NCI-H187 treated with DMSO at 0.1 percent for 48 hours (cell line): ENCODE results near the gene LIPF.
"Not testable (repeated sequence)": the region's sequence is repeated elsewhere in the genome, so short reads cannot be mapped to it uniquely, and the experiment has no call there.

Experiments used
- DNase-seq: peaks from one replicate; lab custom pipeline; 2025; lab: John Stamatoyannopoulos, UW

Gene LIPF, protein sequence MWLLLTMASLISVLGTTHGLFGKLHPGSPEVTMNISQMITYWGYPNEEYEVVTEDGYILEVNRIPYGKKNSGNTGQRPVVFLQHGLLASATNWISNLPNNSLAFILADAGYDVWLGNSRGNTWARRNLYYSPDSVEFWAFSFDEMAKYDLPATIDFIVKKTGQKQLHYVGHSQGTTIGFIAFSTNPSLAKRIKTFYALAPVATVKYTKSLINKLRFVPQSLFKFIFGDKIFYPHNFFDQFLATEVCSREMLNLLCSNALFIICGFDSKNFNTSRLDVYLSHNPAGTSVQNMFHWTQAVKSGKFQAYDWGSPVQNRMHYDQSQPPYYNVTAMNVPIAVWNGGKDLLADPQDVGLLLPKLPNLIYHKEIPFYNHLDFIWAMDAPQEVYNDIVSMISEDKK

DNA sequence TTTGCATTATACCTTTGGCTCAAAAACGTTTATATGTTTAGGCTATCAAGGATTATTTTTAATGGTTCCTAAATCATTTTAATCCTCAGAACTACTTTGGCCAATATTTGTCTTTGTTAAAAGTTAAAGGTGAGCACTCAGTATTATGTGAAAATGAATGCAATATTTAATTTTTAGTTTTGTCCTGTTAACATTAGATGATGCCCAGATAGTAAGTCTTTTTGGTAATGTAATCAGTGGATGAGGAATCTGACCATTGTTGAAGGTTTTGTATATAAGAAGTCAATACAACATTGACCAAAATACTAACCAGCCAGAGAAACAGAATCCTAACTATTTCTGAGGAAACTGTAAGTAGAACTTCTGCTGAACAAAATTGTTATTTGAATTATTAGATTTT, at the start of gene LIPF:
Gene LIPF, plus strand, starts transcription at position 301 of the 400 bp plus-strand sequence. CDS start 2,856 bp downstream, outside the sequence.
- DNase-seq, result no peak

DNA sequence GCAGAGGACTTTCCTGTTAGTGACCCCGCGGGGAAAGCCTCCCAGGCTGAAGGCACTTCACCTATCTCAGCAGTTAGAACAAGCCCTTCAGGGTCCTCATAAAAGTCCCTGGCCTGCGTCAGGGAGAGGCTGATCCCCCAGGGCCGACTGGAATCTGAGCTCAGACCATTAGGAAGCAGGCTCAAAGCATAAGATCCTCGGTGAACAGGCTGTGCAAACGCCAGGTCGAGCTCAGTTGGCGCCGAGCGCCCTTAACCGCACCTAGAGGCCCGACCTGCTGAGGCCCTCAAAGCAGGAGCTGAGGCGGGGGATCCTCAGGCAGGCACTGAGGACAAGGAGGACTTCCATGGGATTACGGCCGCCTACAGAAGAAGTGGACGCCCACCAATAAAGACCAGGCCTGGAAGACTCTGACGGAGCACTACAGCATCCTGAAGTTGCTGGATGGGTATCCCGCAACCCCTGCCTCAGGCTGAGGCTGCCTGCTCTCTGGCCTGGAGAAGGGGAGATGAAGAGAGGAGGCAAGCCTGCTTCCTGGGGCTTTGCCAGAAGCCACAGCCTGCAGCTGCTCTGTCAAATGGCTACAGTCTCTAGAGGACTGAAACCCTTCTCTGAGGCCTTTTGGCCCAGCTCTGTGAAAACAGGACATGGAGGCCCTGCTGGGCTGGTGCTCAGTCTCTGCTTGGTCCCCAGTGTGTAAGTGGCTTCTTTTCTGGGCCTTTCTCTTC, 47.8 kb upstream of the LIPF start:
- DNase-seq, result no peak

DNA sequence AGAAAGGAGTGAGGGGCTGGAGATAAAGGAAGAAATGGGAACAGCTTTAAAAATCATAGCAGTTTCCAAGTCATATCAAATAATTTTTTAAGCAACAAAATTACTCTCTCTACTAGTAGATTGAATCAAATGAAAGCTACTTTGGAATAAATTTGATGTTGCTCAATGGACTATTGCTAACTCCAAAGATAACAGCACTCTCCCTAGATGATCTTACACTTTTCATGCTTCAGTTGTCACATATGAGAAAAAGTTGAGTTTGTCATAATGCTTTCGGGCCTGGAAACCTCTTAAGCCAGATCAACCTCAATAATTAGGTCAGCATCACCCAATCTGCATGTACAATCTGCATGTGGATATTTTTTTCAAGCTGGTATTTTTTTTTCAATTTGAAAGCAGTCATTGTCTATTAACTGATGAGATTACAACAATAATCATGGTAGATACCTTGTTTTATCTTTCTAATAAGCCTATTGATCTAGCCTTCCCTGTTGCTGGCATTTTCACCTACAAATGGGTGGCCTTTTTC, 46.4 kb upstream of the LIPF start:
- no peak for DNase-seq

DNA sequence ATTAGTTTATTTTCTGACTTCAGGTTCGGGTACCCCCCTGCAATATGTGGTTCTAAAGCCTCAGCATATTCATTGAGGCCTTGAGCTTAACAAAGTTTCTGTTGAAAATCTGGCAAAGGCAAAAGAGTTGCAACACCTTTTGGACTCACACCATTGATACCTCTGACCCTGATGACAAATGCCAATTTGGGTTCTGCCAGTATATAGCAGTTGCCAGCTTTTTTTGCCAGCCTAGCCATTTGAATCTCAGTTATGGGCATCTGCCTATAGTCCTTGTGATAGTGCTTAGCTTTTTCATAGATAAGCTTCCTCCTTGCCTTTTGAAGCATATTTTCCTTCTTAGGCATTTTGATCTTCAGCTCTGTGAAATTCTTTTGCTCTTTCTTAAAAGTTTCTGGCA, 45.7 kb upstream of the LIPF start:
- DNase-seq, result no peak

DNA sequence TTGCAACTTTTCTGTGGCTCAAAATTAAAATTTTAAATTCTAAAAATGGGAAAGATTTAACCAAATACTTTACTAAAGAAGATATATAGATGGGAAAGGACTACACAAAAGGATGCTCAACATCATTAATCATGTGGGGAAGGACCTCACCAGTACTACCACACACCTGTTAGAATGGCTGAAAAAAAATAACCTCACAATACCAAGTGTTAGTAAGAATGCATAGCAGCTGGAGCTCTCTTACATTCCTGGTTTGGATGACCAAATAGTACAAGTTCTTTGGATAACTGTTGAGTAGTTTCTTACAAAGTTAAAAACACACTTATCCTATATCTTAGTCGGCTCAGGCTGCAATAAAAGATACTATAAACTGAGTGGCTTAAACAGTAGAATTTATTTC, 43.8 kb upstream of the LIPF start:
- no peak for DNase-seq

DNA sequence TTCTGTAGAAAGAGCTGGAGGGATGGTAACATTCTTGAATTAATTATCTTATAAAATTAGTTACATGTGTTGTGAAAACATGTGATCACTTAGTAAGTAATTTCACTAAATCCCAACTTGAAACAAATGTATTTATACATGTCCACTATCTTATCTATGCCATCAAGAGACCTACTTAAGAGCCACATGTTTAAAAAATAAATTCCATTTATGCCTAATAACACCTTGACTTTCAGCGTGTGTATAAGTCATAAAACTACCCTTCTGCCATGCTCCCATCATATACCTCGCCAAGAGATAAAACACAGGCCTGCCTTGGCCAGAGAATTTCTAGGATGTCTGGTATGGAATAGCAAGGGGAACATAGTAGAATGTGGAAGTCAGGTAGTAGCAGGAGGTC, 40.4 kb upstream of the LIPF start:
- DNase-seq, result no peak

DNA sequence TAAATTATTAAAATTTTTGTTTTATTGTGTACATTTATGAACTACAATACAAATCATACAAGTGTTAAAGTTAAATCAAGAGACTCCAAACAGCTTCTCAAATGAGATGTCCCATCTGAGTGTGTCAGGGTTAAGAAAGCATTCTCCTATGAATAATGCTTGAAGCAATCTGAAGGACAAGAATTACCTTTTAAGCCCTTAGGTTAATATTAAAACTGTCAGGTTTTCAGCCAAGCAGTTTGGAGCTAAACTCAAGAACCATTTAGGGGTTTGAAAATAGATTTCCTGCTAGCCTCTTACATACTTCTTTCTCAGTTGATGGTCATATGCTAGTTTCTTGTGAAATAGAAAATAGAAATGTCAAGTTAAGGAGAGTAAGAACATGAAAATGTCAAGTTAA, 39.4 kb upstream of the LIPF start:
- DNase-seq, result no peak

DNA sequence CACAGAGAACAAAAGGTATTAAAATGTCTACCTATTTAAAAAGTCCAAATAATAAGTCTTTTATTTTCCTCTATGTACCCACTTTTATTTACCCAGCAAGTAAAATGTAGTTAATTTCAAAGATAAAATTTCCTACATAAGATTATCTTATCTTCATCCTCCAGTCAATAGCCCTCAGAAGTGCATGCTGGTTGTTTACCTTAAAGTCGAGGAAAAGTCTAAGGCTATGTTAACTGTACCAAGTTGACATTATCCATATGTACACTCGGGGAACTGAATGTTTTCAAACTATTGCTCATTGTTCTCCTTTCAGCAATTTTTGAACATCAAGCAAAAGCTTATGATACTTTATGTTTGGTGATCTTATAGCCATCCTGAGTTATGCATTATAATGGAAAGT, 24.1 kb upstream of the LIPF start:
- no peak for DNase-seq

DNA sequence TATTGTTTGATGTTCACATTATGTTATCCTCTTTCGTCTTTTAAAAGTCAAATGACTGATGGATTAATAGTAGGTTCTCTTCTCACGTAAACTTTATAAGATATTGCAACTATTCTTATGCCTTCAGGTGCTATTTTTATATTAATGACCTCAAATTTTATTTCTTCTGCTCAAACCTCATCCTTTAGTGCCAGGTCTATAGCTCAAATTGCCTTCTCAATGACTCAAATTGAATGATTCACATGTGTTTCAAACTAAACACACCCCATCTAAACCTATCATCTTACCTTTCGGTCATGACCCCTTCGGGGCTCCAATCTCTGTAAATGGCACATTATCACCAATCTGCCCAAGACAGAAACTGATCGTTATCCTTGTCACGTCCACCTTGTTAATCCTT, 22.0 kb upstream of the LIPF start:
- no peak for DNase-seq

DNA sequence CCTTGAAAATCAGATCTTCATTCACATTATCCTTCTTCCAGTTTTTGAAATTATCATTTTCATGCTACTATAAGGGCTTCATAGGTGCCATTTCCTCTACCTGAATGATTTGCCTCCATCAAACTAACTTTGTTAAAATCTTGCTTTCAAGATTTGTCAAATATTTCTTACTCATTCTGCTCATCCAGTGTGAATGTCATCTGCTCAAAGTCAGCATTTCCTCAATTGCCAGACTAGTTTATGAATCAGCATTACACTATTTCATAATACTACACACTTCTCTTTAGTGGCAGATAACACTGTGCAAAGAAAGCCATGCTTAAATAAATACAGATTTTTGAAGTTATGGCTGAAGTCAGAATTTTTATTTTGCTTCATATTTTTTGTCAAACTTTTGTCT, 21.3 kb upstream of the LIPF start:
- DNase-seq, result no peak

DNA sequence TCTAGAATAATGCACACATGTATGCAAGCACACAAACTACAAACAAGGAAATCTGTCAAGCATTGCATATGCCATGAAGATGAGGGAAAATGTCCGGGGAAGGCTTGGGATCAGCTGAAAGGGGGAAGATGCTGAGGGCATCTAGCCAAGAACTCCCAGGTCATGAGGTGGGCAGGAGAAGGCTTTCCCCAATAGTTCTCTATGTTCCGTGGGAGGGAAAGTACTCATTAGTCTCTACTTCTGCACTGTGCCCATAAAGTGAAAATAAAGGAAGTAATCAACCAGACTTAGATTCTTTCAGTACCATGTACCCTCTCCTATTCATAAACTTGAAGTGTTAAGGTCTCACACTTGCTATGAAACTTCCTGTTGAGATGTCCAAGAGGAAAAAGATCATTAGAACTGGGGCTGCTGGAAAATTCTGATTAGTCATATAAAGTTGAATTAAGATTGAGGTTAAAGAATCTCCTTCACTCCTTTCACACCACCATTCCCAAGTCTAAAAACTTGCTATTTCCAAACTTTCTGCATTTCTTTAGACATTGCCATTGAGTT, 17.1 kb upstream of the LIPF start:
- DNase-seq, result no peak

DNA sequence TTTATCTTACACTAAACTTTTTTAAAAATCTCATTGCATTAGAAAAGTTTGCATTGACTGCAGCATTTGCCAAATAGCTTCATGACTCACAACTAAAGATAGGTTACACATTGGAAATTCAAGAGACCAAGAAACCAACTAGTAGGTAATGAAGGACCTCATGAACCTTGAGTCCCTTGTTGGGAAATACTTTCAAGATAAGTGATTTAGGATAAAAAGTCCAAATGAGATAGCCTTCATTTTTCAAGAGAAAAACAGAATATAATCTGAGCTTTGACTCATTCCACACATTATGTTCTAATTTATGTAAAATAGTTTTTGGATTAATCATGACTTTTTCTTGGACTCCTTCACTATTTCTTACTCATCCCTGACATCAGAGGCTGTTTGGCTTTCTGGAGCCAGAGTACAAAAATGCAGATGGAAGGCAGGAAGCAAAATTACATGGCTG, 13.1 kb upstream of the LIPF start:
- no peak for DNase-seq

DNA sequence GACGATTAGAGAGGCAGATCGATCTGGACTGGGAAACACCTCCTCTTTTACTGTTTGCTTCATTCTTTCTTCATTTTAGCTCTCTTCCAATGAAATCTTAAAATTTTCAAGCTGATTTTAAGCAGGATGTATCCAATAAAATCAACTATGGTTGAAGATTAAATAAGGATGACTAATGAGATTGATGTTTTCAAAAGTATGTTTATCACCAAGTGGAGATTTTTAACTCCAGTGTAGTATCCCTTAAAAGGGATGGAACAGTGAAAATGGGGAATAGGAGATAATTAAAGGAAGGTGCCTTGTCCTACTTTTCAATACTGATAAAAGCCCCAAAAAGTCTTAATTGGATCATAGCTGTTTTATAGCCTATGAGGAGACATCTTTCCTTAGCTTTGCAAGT, 11.6 kb upstream of the LIPF start:
- DNase-seq, result no peak

DNA sequence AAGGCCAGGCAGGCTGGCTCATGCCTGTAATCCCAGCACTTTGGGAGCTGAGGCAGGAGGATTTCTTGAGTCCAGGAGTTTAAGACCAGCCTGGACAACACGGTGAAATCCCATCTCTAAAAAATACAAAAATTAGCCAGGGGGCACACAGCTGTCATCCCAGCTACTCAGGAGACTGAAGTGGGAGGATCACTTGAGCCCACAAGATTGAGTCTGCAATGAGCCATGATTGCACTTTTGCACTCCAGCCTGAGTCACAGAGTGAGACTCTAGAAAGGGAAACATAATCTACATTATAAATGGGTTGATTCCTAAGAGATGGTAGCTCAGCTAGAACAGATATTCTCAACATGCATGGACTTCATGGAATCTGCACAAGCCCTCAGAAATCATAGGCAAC, 6.3 kb upstream of the LIPF start:
- DNase-seq, result no peak

DNA sequence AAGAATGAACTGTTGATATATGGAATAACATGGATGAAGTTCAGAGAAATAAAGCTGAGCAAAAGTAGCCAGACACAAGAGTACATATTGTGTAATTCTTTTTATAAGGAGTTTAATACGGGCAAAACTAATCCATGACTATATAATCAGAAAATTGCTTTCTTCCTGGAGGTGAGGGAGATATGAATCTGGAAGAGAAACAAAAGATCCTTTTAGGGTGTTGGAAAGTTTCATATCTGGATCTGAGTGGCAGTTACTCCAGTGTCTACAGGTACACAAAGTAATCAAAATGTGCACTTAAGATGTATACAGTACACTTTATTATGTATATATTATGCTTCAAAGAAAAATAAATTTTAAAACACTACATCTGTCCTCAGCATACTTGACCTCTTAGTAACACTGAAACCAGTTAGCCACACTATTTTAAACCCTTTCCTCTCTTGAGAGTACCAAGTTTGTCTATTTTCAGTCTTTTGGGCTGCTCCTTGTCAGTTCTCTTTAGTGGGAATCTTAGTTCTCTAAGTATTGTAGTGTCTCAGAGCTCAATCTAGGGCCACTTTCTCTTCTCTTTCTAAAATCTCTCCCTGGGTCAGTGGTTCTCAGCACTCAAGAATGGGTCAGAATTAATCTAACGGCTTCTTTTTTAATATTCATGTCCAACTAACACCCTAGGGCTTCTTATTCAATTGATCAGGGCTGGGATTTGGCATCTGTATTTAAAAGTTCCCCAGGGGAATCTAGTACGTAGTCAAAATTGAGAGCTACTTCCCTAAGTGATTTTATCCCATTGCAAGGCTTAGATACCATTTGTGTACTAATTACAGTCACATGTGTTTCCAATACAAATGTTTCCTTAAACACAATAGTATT, 4.3 kb upstream of the LIPF start:
- no peak for DNase-seq

DNA sequence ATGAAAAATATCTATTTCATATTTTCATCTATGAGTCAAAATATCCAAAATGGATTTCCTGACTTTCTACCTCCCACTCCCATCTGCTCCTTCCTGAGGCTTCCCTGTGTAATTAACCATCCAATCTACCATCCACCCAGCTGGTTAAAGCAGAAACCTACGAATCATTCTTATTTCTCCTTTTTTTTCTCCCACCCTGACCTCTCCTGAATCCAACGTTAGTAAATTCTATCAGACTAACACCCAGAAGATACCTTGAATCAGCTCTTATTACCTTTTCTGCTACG, 3.7 kb upstream of the LIPF start:
- no peak for DNase-seq

DNA sequence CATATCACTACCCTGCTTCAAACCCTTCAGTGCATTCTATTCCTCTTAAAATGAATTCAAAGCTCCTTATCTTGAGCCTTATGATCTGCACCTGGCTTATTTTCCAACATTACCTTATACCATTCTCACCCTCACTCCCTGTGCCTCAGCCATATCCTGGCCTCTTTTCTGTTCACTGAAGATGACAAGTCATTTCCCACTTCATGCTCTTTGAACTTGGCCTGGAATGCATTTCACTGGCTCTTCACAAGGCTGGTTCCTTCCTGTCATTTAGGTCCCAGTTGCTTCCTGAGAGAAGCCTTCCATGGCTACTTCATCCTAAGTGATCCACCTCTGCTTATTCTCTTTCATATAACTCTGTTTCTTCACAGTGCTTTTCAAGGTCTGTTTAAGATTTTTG, 3.2 kb upstream of the LIPF start:
- DNase-seq, result no peak

DNA sequence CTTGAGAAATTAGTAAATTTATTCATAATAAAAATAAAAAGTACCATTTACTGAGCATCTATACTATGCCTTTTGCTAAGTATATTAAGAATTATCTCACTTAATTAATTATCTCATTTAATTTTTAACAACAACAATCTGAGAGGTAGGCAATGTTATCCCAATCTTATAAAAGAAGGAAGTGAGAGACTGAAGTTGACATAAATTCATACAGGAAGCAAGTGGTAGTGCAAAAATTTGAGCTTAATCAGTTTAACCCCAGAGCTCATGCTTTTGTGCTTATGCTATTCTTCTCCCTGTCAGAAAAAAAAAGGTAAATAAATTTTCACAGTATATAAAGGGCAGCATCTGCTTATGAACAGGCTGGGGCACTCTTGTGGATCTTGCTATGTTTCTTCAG, 2.7 kb upstream of the LIPF start:
- DNase-seq, result no peak

DNA sequence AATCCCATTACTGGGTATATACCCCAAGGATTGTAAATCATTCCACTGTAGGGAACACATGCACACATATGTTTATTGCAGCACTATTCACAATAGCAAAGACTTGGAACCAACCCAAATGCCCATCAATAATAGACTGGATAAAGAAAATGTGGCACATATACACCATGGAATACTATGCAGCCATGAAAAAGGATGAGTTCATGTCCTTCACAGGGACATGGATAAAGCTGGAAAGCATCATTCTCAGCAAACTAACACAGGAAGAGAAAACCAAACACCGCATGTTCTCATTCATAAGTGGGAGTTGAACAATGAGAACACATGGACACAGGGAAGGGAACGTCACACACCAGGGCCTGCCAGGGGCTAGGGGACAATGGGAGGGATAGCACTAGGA, 1.1 kb upstream of the LIPF start:
- not testable (repeated sequence) for DNase-seq

DNA sequence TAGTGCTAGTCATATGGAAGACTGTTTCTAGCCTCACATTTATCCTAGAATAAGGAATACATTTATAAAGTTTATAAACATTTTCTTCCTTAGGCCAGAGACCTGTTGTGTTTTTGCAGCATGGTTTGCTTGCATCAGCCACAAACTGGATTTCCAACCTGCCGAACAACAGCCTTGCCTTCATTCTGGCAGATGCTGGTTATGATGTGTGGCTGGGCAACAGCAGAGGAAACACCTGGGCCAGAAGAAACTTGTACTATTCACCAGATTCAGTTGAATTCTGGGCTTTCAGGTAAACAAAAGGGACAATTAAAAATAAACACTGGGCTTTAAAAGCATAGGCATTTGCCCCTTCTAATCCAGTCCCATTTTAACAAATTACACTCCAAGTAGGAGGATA, 4.2 kb downstream of the LIPF start:
- DNase-seq, result no peak

DNA sequence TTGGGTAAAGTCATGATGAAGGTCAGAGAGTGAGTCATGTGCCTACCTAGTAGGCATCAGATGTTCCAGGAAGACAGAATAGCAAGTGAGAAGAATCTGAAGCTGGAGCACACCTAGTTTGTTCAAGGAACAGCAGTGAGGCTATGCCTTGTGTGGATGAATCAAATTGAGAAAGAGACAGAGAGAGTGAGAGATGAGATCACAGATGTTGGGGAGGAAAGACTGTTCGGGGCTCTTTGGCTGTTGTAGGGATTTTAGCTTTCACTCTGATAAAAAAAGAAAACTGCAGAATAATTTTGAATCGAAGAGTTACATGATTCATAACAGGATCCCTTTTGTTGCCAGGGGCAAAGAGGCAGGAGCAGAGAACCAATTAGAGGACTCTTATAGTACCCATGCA, 6.3 kb downstream of the LIPF start:
- no peak for DNase-seq

DNA sequence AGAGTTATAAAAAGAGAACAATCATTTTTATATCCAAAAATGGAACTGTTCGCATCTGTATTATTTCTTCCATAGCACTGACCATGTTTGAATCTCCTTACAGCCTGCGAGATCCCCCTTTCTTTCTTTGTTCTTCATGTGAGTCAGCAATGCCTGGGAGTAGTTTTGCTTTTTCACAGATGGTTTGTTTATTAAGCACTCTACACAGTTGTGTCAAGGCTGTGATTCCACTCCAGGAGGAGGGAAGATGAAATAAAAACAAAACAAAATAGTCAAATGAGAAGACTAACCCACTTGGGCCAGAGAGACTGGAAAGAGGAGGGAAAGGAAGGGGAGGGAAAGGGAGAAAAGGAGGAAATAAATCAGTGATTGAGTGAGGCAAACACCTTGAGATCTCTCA, 7.8 kb downstream of the LIPF start:
- no peak for DNase-seq
